UCSD-AML1 (cell line): ENCODE data around the gene SLC10A6.

Experiments used
- DNase-seq: peaks from one replicate; lab custom pipeline; 2025; ENCODE audit not compliant: unreplicated experiment; lab: John Stamatoyannopoulos, UW

SLC10A6 gene

DNA sequence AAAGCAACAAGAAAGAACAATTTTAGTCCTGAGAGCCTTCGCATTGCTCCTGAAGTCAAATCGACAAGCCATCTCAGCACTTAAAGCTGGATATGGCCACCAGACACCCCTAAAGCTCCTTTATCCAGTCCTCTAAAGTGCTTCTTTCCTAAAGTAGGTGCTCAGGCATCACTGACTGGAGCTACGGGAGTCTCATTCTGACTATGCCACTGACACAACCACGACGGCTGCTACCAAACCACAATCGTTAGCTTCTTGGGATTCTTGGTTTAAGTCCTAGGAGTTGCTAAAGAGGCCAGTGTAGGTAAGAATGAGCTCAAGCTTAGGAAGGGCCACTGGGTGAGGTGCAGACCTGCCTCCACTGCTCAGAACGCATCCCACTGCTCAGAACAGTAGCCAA is 1.0 kb downstream of the SLC10A6 start:
- DNase-seq = no peak

DNA sequence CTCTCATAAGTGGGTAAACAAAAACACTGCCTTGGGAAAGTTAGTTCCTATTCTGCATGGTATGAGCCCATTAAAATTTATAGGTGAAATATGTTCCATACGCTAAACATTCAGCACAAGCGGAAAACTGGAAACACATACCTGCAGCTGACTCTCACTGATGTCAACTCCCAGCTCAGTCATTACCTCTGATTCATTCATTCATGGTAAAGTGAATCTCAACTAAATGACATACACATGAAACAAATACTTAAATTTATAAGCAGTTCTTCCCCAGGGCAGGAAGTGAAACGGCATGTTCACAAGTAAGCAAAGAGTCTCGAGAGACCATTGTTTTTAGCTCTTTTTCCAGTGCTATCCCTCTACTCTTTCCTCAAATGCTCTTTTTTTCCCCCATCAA is 1.6 kb downstream of the SLC10A6 start:
- no peak for DNase-seq

DNA sequence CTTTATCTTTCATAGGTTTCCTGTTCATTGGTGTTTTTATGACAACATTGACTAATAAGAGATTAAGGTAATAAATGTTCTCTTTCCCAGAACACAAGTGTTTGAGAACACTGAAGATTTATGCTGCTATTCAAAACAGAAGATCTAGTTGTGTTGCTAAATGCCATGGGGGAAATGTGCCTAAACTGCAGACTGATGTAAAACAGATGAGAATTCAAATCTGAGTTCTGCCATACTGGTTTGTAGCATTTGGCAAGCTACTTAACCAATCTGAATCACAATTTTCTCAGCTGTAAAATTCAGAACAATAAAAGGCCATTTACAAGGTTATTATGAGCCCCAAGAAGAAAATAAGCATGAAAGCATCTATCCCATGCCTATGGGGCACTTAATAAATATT is 2.3 kb downstream of the SLC10A6 start:
- DNase-seq = no peak

DNA sequence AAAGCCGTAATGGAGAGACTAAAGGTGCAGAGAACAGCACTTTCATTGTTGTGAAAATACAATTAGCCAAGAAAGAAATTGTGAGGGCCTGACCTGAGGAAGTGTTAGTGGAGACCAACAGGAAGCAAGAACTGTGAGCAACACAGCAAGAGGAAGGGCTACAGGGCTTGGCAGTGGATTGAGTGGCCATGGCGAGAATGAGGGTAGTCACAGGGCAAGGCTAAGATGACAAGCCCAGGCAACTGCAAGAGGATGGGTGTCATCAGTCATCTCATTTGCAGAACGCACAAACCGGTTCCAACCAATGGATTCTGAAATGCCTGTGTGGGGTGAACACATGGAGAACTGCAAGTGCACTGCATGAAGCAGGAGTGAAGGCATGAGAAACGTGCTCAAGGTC is 3.6 kb downstream of the SLC10A6 start:
- DNase-seq = no peak

DNA sequence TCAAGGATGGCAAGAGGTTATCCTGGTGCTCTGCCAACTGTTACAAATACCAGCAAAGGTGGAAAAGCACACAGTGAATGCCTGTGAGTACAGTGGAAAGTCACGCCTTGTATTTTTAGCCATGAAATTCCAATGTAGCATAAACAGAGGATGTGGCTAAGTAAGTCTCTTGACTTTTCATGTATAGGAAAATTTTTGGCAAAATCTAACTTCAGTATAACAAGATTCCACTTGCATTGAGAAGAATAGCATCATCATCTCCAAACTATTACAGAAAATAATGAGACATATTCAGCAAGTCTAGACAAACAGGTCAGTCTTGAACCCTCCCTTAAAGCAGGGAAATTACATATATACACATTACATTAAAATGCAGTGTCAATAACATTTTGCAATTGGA is 7.9 kb downstream of the SLC10A6 start:
- DNase-seq = no peak

DNA sequence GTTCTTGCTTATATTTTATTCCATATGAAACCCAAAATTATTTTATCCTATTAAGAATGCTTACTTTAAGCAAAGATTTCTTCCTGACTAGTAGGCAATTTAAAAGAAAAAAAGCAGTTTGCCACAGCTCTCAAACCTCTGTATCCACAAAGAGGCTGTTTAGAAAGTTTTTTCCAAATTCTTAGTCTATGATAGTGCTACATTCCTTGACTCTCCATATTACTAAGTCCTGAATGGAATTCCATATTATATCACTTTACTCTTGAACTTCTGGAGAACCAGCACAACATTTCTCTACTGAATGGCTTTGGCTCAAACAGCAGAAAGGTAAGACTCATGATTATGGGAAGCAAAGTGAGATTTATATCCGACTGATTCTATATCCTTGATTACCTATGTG is 8.3 kb downstream of the SLC10A6 start:
- no peak for DNase-seq

DNA sequence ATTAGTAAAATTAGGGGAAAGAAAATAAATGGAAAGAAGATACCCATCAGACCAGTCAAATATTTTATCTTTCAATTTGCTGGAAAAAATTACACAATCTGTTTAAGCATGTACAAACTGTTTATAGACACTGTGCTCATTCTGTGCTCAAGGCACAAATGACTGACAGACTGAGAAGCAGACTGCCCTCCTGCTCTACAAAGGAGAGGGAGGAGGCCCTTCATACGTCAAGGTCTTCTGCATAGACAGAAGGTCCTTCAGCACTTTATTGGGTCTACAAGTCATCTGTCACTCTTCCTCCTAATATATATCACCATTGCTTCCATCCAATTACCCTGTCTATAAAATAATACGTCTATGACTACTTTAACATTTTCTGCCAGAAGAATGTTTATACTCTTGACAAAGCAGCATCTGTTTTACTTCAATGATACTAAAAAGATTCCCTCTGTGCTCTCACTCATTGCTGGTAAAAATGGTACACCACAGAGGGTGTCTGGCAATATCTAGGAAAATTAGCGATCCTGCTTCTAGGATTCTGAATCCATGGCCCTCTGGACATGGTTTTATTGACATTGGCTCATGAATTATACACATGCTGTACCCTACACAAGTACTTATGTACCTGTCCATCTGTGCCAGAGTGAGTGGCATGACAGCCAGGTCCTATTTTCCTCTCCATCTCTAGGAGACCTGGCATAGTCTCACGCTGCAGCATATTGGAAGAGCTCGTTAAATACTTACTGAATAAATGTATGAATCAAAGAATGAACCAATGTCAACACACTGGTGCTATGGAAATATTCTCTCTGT is 11.3 kb downstream of the SLC10A6 start:
- no peak for DNase-seq

DNA sequence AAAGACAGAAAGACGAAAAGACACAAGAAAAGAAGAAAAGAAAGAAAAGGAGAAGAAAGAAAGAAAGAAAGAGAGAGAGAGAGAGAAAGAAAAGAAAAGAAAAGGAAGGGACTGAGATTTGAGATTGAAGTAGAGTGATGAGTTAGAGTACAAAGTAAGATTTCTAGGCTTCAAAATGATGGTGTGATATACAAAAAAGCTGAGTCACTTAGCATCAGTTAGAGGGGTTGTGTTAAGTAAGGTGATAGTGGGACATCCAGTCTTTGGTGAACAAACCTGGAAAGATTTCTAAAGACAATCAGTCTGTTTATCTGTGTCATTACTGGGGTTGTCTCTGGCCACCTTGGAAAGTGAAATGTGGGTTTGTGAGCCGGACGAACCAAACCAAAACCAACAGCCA is 13.5 kb downstream of the SLC10A6 start:
- no peak for DNase-seq

DNA sequence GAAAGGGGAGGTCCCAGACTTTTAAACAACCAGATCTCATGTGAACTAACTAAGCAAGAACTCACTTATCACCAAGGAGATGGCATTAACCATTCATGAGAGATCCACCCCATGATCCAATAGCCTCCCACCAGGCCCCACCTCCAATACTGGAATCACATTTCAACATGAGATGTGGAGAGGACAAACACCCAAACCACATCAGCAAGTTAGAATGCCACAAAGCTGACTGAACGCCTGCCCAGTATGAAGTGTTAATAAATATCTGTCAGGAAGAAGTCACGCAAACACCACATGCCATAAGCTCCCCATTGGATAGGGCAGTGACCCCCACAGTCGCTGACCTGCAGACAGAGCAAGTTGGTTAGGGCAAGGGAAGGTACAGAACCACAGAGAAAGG is 14.3 kb downstream of the SLC10A6 start:
- DNase-seq = no peak

DNA sequence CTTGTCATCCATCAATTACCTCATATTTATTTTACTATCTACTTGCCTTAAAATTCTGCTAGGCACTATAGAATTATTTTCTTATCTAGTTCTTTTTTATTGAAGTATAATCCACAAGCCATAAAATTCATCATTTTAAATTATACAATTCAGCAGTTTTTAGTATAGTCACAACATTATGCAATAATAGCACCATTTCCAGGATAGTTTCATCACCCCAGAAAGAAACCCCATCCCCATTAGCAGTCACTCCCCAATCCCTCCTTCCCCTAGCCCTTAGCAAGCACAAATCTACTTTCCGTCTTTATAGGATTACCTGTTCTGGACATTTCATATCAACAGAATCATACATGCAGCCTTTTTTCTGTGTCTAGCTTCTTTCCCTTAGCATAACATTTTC is 15.6 kb downstream of the SLC10A6 start:
- DNase-seq = no peak

DNA sequence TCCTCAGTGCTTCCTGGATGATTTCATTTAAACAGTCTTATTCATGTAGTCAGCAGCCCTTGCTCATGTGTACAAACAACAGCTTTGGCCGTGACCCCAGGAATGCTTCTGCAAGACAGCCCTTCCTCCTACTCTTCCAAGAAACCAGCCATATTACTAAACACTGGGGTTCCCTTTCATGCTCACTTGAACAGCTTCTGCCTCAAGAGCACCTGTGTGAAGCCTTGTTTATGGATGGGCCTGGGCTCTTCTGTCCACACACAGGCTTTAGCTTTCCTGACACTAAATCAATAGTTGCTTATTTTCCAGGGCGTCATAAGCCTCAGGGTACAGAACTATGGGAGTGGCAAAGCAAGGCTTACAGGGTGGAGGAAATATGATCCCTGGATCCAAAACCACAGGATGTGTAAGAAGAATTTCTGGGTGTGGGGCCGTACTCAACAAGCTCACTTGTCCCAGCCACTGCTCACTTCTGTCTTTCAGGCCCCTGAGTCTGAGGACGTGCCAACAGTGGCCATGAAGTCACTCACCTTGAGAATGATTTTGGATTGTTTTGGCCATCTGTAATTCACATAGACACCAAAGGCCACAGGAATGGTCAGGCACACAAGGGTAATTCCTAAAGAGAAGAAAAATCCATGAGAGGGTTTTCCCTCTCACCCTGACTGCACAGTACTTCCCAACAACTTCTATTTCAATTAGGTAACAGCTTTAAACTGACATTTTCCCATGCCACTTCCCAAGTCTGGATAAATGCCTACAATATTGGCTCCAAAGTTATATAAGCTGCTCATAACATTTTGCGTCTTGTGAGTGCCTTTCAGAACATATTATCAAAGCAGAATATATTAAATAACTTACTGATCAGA is 17.7 kb downstream of the SLC10A6 start:
- DNase-seq = no peak

DNA sequence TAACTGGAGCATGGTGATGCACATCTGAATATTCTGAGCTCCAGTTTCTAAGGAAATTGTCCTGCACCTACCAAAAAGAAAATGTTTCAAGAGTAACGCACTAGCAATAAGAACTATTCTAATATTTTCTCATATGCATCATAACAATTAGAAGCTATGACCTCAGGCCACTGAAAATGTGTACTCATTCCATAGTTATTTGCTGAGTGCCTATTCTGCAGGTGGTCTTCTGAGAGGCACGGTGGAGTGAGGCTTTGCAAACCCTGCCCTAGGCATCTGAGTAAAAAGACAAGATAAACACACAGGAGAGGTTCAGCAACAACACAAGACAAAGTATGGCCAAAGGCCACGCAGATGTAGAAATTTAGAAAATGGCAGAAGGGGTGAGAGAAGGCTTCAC is 23.7 kb downstream of the SLC10A6 start:
- DNase-seq = no peak

DNA sequence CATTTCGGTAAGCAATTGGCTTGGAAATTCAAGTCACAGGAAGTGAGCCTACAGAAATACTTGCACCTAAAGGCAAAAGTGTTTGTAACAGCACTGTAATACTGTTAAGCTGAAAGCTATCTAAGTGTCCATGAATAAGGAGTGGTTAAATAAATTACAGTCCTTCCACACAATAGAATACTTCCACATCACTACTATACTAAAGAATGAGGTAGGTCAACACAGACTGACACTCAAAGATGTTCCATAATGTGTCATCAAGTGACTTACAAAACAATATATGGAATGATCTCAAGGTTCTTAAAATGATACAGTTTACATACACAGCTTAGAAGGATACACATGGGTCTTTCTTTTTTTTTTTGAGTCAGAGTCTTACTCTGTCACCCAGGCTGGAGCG is 27.0 kb downstream of the SLC10A6 start:
- DNase-seq = no peak

DNA sequence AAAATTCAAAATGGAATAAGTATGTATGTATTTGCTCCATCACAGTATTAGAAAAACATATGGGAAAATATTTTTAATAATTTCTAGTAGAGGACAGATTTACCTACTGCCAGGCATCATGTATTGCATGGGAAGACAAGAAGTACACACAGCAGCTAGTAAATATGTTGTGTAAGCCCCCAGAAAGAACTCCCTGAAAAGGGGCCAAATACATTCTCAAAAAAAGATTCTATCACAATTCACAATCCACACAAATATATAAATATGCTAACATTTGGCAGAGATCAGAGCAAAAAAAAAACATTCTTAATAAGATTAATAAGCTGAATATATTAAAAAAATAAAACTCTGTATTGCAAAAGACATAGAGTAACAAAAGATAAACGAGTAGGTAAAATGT is 28.0 kb downstream of the SLC10A6 start:
- no peak for DNase-seq

DNA sequence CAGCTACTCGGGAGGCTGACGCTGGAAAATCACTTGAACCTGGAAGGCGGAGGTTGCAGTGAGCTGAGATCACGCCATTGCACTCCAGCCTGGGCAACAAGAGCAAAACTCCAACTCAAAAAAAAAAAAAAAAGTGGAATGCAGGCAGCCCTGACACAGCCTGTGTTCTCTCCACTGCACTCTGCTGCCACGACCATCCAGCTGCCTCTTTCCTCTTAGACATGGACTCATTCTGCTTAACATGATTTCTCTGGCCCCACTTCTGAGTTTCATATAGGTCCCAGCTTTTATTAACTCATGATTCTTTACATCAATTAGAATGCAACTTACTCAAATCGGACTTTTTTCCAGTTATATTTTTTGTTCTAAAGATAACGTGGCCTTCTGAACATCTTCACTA is 29.6 kb downstream of the SLC10A6 start:
- no peak for DNase-seq

DNA sequence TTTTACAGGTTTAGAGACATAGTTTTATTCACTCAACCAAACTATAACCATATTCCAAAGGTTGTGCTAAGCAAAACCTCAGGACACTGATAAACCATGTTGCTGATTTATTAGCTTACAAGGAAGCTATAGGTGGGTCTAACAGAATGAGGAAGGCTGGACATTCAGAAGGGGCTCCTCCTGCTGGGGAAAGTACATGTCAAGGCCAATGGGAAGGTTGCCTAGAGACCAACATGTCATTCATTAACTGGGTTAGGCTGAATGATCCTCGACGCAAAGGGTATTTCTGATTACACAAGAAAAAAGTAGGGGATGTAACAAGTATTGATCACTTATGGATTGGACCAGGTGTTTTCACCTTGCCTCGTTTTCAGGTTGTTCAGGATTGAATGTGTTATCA is 30.3 kb downstream of the SLC10A6 start:
- no peak for DNase-seq

DNA sequence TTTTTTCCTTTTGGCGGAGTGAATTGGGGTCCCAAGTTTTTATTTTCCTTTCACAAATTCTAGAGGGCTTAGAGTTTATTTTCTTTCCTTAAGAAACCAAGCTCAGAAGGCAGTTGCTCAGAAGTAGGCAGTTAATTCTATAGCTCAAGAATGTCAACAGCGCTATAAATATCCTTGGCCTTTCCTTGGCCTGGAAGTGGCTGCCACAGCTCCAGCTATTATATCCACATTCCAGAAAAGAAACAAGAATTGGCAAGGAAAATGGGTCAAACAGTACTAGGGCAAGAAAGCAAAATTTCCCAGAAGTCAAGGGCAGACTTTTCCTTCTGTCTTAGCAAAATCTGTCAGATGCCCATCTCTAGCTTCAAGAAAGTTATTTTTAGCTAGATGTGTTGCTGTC is 31.0 kb downstream of the SLC10A6 start:
- no peak for DNase-seq

DNA sequence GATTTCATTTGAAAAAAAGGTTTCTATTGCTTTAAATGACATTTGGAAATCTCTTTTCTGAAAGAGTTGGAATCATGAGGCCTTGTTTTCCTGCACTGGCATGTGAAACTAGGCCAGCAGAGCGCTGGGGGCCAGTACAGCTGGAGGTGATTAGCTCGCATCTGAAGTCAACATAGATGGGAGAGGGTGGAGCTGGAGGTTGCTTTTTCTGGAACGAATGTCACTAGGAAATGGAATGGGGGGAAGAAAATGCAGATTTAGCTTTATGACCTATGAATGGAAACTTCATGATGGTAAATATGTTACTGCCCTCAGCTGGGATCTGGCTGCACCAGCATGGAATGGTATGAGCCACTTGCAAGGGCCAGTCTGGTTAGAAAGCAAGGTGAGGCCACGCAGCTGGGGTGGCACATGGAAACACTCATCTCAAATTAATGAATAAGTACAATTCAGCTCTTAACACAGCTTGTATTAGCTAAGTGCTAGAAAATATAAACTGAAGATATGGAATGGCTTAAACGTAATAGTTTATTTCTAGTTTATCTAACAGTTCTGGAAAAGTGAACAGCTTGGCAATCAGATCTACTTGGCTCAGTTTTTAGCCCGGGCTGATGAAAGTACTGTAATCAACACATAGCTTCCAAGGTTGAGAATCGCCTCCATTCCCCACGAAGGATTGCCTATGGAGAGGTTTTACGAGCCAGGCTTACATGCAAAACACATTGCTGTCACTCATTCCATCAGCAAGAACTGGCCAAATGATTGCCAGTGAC is 32.5 kb downstream of the SLC10A6 start:
- DNase-seq = no peak

DNA sequence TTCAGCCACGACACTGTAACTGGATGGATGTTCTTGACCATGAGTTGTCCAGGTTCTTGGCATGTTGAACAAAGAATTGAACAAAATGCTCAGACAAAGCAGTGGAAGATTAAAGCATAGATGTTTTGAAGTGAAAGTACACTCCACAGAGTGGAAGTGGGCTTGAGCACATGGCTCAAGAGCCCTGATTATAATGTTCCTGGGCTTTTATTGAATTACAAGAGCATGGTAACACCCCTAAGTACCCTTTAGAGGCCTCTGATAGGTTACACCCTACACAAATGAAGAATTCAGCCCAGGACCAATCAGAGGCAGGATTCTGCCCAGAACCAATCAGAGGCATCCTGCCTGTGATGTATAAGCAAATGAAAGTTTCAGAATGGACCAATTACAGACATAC is 33.5 kb downstream of the SLC10A6 start:
- no peak for DNase-seq

DNA sequence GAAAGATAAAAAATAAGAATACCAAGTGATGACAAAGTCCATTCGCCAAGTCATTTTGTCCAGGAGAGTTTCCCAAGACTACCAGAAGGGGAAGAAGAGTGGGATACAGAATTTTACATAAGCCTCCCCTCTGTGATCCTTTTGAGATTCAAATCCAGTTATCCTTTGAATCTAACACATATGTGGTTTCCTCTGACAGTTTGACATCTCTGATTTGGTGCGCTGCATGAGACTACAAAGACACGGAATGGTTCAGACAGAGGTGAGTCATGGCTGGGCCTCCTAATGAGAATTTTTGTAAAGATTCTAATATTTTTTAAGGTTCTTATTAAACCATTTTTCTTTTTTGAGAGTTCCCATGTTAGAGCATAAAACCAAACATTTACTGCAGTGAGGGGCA is 38.3 kb downstream of the SLC10A6 start:
- no peak for DNase-seq

DNA sequence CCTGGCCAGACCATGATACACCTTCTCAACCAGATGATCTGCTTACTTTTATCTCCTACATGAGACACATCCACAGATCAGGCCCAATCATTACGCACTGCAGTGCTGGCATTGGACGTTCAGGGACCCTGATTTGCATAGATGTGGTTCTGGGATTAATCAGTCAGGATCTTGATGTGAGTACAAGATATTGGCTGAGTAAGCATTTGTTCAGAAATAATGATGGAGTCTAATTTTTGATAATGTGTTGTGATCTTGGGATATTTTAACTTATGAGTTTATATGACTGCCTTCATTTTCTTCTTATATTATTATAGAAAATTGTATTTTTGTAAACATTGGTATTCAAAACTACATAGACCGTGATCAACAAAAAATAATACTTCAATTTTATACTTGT is 39.4 kb downstream of the SLC10A6 start:
- DNase-seq = no peak

DNA sequence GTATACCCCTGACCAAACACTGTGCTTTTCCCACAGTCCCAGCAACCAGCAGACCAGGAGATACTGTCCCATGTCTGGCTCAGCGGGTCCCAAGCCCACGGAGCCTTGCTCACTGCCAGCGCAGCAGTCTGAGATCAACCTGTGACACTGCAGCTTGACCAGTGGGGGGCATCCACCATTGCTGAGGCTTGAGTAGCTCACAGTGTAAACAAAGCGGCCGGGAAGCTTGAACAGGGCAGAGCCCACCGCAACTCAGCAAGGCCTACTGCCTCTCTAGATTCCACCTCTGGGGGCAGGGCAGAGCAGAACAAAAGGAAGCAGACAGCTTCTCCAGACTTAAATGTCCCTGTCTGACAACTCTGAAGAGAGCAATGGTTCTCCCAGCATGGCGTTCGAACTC is 58.1 kb downstream of the SLC10A6 start:
- DNase-seq = no peak
